H1 (cell line): ENCODE data around the gene PDZD8. TPM values are rescaled to one million over a fixed set of nuclear protein-coding genes. Genes with fewer than 3 reads are reported as not detected.

Experiments
- BRCA1 ChIP-seq: IDR thresholded peaks from 2 replicates; pipeline ENCODE4 v1.6.1; 2012; ENCODE audit warnings: low read depth, low read length, improper control_type of control experiment
- CEBPB ChIP-seq: IDR thresholded peaks from 2 replicates; pipeline ENCODE4 v1.6.1; 2012; ENCODE audit warnings: low read depth, low read length
- EGR1 ChIP-seq: IDR thresholded peaks from 2 replicates; pipeline ENCODE4 v1.6.1; 2011; ENCODE audit warnings: low read depth, low read length, borderline replicate concordance
- KDM5A ChIP-seq: fragments of 200-600 bp; IDR thresholded peaks from 2 replicates; pipeline ENCODE4 v1.7.1; 2012; ENCODE audit warnings: mild to moderate bottlenecking, low read length, inconsistent platforms, mixed read lengths
- PHF8 ChIP-seq: fragments of 200-600 bp; sonication (generic); conservative IDR thresholded peaks from 2 replicates; pipeline ENCODE4 v1.7.1; 2012; ENCODE audit warnings: low read depth, mild to moderate bottlenecking, inconsistent platforms, low read length, moderate library complexity
- POU5F1 ChIP-seq: IDR thresholded peaks from 2 replicates; pipeline ENCODE4 v1.6.1; 2011; ENCODE audit warnings: low read depth, mild to moderate bottlenecking, low read length, moderate library complexity
- ZNF274 ChIP-seq: IDR thresholded peaks from 2 replicates; pipeline ENCODE4 v1.7.0; 2012; ENCODE audit warnings: low read length, borderline replicate concordance; ENCODE audit errors: extremely low read depth
- polyA plus RNA-seq, 7 experiments: library from polyadenylated mRNA; depleted of rRNA in 3 of 7; stranded (reverse) in 5 of 7; unstranded in 2 of 7; fragments of >200 nt in 5 of 7; fragments of 200-250 nt in 2 of 7; gene quantifications; 1 replicate in 5 of 7; 2 replicates in 1 of 7; 4 replicates in 1 of 7; pipeline versions ENCODE4 v1.2.1 to v1.2.3, GENCODE V29; 2011 to 2013; ENCODE audit warnings: missing spikeins in 2 of 7, mixed read lengths in 2 of 7
- total RNA-seq: library from RNA; stranded (reverse); fragmentation: NEBNext Ultra II Directional; extraction: Animal tissue kit (Norgen Biotek cat#: 25700); gene quantifications from 2 replicates; pipeline ENCODE4 v1.2.1, GENCODE V29; 2021
- TF ChIP-seq, protein P1 (sequence below): fragments of 300-600 bp; sonication (generic); IDR thresholded peaks from 2 replicates; pipeline ENCODE4 v1.7.1; 2012; ENCODE audit warnings: low read length, moderate library complexity, mild to moderate bottlenecking, inconsistent platforms; ENCODE audit not compliant: insufficient replicate concordance
- TF ChIP-seq, protein P2 (sequence below): IDR thresholded peaks from 2 replicates; pipeline ENCODE4 v1.6.1; 2011; ENCODE audit warnings: low read length, improper control_type of control experiment
- TF ChIP-seq, protein P3 (sequence below): IDR thresholded peaks from 2 replicates; pipeline ENCODE4 v1.6.1; 2011; ENCODE audit warnings: low read depth, mild to moderate bottlenecking, low read length; ENCODE audit not compliant: insufficient read depth

PDZD8 gene
- total and polyA plus RNA-seq, 2 of the 8 experiments (the other 6 are each of a cell fraction or from before 2014, with no cell fraction given), result 10.9 to 50.1 TPM

DNA sequence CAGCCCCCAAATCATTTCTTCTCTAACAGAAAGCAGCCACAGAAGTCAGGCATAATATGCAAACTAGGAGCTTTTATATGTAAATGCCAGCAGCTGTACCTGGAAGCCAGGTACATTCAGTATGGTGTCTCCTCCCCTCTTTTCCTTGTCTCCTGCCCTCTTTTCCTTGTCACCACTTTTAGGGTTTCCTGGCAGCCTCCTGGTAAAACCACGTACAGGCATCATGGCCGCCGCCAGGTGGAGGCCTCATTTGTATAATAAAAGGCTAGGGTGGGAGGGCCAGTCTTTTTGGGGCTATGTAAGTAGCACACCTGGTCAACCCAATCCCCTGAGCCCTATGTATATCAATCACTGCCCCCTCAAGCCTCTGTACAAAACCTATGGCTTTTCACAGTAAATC is 28.7 kb downstream of the PDZD8 start (continued):
- TF ChIP-seq, protein P1, sequence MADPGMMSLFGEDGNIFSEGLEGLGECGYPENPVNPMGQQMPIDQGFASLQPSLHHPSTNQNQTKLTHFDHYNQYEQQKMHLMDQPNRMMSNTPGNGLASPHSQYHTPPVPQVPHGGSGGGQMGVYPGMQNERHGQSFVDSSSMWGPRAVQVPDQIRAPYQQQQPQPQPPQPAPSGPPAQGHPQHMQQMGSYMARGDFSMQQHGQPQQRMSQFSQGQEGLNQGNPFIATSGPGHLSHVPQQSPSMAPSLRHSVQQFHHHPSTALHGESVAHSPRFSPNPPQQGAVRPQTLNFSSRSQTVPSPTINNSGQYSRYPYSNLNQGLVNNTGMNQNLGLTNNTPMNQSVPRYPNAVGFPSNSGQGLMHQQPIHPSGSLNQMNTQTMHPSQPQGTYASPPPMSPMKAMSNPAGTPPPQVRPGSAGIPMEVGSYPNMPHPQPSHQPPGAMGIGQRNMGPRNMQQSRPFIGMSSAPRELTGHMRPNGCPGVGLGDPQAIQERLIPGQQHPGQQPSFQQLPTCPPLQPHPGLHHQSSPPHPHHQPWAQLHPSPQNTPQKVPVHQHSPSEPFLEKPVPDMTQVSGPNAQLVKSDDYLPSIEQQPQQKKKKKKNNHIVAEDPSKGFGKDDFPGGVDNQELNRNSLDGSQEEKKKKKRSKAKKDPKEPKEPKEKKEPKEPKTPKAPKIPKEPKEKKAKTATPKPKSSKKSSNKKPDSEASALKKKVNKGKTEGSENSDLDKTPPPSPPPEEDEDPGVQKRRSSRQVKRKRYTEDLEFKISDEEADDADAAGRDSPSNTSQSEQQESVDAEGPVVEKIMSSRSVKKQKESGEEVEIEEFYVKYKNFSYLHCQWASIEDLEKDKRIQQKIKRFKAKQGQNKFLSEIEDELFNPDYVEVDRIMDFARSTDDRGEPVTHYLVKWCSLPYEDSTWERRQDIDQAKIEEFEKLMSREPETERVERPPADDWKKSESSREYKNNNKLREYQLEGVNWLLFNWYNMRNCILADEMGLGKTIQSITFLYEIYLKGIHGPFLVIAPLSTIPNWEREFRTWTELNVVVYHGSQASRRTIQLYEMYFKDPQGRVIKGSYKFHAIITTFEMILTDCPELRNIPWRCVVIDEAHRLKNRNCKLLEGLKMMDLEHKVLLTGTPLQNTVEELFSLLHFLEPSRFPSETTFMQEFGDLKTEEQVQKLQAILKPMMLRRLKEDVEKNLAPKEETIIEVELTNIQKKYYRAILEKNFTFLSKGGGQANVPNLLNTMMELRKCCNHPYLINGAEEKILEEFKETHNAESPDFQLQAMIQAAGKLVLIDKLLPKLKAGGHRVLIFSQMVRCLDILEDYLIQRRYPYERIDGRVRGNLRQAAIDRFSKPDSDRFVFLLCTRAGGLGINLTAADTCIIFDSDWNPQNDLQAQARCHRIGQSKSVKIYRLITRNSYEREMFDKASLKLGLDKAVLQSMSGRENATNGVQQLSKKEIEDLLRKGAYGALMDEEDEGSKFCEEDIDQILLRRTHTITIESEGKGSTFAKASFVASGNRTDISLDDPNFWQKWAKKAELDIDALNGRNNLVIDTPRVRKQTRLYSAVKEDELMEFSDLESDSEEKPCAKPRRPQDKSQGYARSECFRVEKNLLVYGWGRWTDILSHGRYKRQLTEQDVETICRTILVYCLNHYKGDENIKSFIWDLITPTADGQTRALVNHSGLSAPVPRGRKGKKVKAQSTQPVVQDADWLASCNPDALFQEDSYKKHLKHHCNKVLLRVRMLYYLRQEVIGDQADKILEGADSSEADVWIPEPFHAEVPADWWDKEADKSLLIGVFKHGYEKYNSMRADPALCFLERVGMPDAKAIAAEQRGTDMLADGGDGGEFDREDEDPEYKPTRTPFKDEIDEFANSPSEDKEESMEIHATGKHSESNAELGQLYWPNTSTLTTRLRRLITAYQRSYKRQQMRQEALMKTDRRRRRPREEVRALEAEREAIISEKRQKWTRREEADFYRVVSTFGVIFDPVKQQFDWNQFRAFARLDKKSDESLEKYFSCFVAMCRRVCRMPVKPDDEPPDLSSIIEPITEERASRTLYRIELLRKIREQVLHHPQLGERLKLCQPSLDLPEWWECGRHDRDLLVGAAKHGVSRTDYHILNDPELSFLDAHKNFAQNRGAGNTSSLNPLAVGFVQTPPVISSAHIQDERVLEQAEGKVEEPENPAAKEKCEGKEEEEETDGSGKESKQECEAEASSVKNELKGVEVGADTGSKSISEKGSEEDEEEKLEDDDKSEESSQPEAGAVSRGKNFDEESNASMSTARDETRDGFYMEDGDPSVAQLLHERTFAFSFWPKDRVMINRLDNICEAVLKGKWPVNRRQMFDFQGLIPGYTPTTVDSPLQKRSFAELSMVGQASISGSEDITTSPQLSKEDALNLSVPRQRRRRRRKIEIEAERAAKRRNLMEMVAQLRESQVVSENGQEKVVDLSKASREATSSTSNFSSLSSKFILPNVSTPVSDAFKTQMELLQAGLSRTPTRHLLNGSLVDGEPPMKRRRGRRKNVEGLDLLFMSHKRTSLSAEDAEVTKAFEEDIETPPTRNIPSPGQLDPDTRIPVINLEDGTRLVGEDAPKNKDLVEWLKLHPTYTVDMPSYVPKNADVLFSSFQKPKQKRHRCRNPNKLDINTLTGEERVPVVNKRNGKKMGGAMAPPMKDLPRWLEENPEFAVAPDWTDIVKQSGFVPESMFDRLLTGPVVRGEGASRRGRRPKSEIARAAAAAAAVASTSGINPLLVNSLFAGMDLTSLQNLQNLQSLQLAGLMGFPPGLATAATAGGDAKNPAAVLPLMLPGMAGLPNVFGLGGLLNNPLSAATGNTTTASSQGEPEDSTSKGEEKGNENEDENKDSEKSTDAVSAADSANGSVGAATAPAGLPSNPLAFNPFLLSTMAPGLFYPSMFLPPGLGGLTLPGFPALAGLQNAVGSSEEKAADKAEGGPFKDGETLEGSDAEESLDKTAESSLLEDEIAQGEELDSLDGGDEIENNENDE, result no peak
- no peak for TF ChIP-seq PHF8
- TF ChIP-seq BRCA1, result no peak
- TF ChIP-seq ZNF274, result no peak
- no peak; the same call in 1 of the 2 replicates for TF ChIP-seq POU5F1
- TF ChIP-seq, protein P2, sequence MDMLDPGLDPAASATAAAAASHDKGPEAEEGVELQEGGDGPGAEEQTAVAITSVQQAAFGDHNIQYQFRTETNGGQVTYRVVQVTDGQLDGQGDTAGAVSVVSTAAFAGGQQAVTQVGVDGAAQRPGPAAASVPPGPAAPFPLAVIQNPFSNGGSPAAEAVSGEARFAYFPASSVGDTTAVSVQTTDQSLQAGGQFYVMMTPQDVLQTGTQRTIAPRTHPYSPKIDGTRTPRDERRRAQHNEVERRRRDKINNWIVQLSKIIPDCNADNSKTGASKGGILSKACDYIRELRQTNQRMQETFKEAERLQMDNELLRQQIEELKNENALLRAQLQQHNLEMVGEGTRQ, result no peak
- TF ChIP-seq CEBPB, result no peak
- no peak for TF ChIP-seq EGR1
- TF ChIP-seq KDM5A, result no peak
- TF ChIP-seq, protein P3, sequence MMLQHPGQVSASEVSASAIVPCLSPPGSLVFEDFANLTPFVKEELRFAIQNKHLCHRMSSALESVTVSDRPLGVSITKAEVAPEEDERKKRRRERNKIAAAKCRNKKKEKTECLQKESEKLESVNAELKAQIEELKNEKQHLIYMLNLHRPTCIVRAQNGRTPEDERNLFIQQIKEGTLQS, result no peak
